ENCODE data around the gene ZNF124. TPM values are rescaled to one million over a fixed set of nuclear protein-coding genes. Genes with fewer than 3 reads are reported as not detected.

Gene ZNF124
- 4.3 to 5.5 TPM (median 4.5 TPM) in 5 replicates for total RNA-seq (2022; extraction: Qiagen RNA extraction; ENCODE audit: low read depth)

GRCh38 chr1:247171875-247172563, at the start of gene ZNF124:
TSS of gene ZNF124 (minus strand) at chr1:247172020. CDS start at chr1:247171877, 143 bp downstream.

Other genes starting within 250 kb of the ZNF124 start
- gene AHCTF1, start 240.1 kb downstream of the ZNF124 start, total RNA-seq (2022; extraction: Qiagen RNA extraction; ENCODE audit: low read depth) = 23.4 to 31.9 TPM (median 28.2 TPM) in 5 replicates
- 2.3 to 3.3 TPM (median 2.9 TPM) in 5 replicates for gene ZNF695, start 164.0 kb downstream of the ZNF124 start, total RNA-seq (2022; extraction: Qiagen RNA extraction; ENCODE audit: low read depth)
- 2.4 to 4.0 TPM (median 3.3 TPM) in 5 replicates for gene ZNF670, start 93.2 kb downstream of the ZNF124 start, total RNA-seq (2022; extraction: Qiagen RNA extraction; ENCODE audit: low read depth)
- 2.6 to 4.1 TPM (median 3.7 TPM) in 5 replicates for gene ZNF669, start 67.7 kb downstream of the ZNF124 start, total RNA-seq (2022; extraction: Qiagen RNA extraction; ENCODE audit: low read depth)
- not detected in 5 replicates for gene VN1R5, start 84.1 kb upstream of the ZNF124 start, total RNA-seq (2022; extraction: Qiagen RNA extraction; ENCODE audit: low read depth)
- gene ZNF496, start 159.8 kb upstream of the ZNF124 start, total RNA-seq (2022; extraction: Qiagen RNA extraction; ENCODE audit: low read depth) = 15.7 to 19.8 TPM (median 17.1 TPM) in 5 replicates
- not detected in 5 replicates for gene NLRP3, start 244.2 kb upstream of the ZNF124 start, total RNA-seq (2022; extraction: Qiagen RNA extraction; ENCODE audit: low read depth)